ENCODE measurements around the gene CES2.
"Not testable (repeated sequence)": the region's sequence is repeated elsewhere in the genome, so short reads cannot be mapped to it uniquely, and the experiment has no call there.

Gene CES2

GRCh38 chr16:66934839-66935313, 440 bp upstream of the CES2 start:
- not testable (repeated sequence) for DNase-seq (ENCODE audit: low read depth)

- DNase-seq (ENCODE audit: low read depth) = no peak
These were observed 1.1 kb downstream of the CES2 start for GRCh38 chr16:66936462-66936861.

- no peak for DNase-seq (ENCODE audit: low read depth)
These were observed 1.7 kb downstream of the CES2 start for GRCh38 chr16:66936889-66937554.

- no peak for DNase-seq (ENCODE audit: low read depth)
These were observed 2.5 kb downstream of the CES2 start for GRCh38 chr16:66937725-66938337.

GRCh38 chr16:66939366-66939765, 4.0 kb downstream of the CES2 start:
- no peak for DNase-seq (ENCODE audit: low read depth)

- no peak for DNase-seq (ENCODE audit: low read depth)
These were observed 4.9 kb downstream of the CES2 start for GRCh38 chr16:66940236-66940635.

GRCh38 chr16:66942981-66943380, 7.7 kb downstream of the CES2 start:
- DNase-seq (ENCODE audit: low read depth) = no peak

GRCh38 chr16:66943426-66944053, 8.2 kb downstream of the CES2 start:
- no peak for DNase-seq (ENCODE audit: low read depth)

GRCh38 chr16:66944054-66944441, 8.7 kb downstream of the CES2 start:
- DNase-seq (ENCODE audit: low read depth) = no peak

- not testable (repeated sequence) for DNase-seq (ENCODE audit: low read depth)
These were observed 9.7 kb downstream of the CES2 start for GRCh38 chr16:66944971-66945370.

GRCh38 chr16:66945939-66946338, 10.6 kb downstream of the CES2 start:
- no peak for DNase-seq (ENCODE audit: low read depth)

GRCh38 chr16:66946541-66946940, 11.2 kb downstream of the CES2 start:
- DNase-seq (ENCODE audit: low read depth) = no peak

- no peak for DNase-seq (ENCODE audit: low read depth)
These were observed 11.6 kb downstream of the CES2 start for GRCh38 chr16:66946974-66947301.

- DNase-seq (ENCODE audit: low read depth) = peak; percentile 76
These were observed 12.2 kb downstream of the CES2 start for GRCh38 chr16:66947302-66948065.

- DNase-seq (ENCODE audit: low read depth) = no peak
These were observed 13.0 kb downstream of the CES2 start for GRCh38 chr16:66948134-66948836.

GRCh38 chr16:66948837-66949225, 13.5 kb downstream of the CES2 start:
- DNase-seq (ENCODE audit: low read depth) = no peak

GRCh38 chr16:66949472-66949871, 14.2 kb downstream of the CES2 start:
- no peak for DNase-seq (ENCODE audit: low read depth)

GRCh38 chr16:66950437-66950836, 15.1 kb downstream of the CES2 start:
- DNase-seq (ENCODE audit: low read depth) = no peak

- no peak for DNase-seq (ENCODE audit: low read depth)
These were observed 15.9 kb downstream of the CES2 start for GRCh38 chr16:66950971-66951790.

- DNase-seq (ENCODE audit: low read depth) = no peak
These were observed 17.3 kb downstream of the CES2 start for GRCh38 chr16:66952430-66953110.

All from activated gamma-delta T cell treated with anti-CD3 and anti-CD28 coated beads, Interleukin-2, amount 50 U/mL, for 16 hours (primary cell).